HG03095 (cell line): ENCODE data around the gene ZSCAN30.
A peak's percentile ranks its signal among the peaks of the same experiment; 100 is the strongest.

Experiments
- ATAC-seq: cut with Tn5 transposase; IDR thresholded peaks from one replicate; pipeline ENCODE4 v1.9.1; 2021; ENCODE audit warnings: moderate library complexity; ENCODE audit not compliant: unreplicated experiment

Gene ZSCAN30

DNA sequence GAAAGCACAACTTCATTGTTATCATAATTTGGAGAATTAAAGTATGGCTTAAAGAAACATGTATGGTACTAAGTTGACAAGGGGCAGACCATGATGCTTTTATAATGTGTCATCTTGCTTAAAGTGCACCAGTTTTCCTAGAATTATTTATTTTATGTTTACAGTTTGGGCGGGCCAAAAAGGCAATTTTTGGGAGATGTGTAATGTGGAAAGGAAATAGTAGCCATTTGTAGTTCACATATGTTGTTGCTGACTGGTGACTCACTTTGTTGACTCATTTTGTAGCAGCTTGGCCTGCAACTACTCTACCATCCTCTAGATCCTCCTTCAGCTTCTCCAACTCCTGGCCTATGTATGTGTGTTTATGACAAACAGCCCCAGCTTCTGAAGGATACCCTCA lies 7.7 kb downstream of the ZSCAN30 start:
- ATAC-seq = no peak

DNA sequence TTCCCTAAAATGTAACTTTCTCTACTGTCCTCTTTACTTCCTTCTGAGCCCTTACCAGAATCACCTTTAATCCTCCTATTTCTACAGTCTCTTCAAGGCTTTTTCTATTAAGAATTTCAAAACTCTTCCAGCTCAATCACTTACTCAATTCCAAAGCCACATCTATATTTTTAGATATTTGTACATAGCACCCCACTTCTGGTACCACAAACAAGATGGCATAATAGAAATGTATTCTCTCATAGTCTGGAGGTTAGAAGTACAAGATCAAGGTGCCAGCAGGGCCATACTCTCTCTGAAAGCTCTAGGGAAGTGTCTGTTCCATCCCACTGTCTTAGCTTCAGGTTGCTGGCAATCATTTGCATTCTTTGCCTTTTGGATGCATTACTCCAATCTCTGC lies 11.1 kb downstream of the ZSCAN30 start:
- ATAC-seq = no peak

- ATAC-seq = no peak
Observed at GRCh38 chr18:35278085-35278484, 11.9 kb downstream of the ZSCAN30 start.

GRCh38 chr18:35277633-35278032 lies 12.4 kb downstream of the ZSCAN30 start:
- no peak for ATAC-seq

DNA sequence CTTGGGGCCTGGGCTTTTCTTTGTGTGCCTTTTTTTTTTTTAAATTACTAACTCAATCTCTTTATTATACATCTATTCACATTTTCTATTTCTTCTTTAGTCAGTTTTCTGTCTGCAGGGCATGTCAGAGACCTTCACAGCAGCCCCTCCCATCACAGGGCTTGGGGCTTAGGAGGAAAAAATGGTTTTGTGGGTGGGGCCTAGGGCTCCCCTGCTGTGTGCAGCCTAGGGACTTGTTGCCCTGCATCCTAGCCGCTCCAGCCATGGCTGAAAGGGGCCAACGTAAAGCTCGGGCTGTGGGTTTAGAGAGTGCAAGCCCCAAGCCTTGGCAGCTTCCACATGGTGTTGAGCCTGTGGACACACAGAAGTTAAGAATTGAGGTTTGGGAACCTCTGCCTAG lies 13.8 kb downstream of the ZSCAN30 start:
- no peak for ATAC-seq

- ATAC-seq = no peak
Observed at GRCh38 chr18:35271656-35272055, 18.4 kb downstream of the ZSCAN30 start.

DNA sequence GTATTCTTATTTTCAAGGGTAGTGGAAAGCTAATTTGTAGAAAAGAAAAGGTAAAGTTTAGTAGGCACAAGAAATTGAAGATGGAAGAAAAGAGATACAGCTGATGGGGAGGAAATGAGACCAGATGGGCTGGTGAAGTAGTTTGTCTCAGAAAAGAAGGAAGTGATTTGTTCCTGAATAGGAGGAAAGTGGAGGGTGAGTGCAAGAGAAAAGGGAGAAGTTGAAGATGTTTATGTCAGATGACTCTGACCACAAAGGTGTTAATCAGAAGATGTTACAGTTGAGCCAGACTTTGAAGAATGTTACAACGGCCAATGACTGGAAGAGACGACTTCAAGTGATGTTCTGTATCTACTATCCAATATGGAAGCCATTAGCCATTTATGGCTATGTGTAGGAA lies 21.2 kb downstream of the ZSCAN30 start:
- ATAC-seq = no peak

GRCh38 chr18:35267809-35268208 lies 22.2 kb downstream of the ZSCAN30 start:
- ATAC-seq = no peak

GRCh38 chr18:35267161-35267651 lies 22.8 kb downstream of the ZSCAN30 start:
- ATAC-seq = no peak

GRCh38 chr18:35264409-35264808 lies 25.6 kb downstream of the ZSCAN30 start:
- ATAC-seq = no peak

DNA sequence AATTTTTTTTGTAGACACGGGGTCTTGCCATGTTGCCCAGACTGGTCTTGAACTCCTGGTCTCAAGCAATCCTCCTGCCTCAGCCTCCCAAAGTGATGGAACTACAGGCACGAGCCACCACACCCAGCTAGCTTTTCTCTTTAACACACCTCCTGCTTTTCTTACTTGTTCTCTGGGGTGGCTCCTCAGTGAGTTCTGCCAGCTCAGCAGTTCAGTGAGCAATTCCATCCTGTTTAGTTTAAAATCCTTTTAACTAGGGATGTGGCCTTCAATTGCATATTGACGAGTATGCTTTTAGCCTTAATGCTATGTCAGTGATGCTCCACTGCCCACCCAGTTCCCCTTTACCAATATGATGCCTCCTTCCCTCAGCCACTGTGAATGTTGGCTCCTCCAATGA lies 33.1 kb downstream of the ZSCAN30 start:
- no peak for ATAC-seq

DNA sequence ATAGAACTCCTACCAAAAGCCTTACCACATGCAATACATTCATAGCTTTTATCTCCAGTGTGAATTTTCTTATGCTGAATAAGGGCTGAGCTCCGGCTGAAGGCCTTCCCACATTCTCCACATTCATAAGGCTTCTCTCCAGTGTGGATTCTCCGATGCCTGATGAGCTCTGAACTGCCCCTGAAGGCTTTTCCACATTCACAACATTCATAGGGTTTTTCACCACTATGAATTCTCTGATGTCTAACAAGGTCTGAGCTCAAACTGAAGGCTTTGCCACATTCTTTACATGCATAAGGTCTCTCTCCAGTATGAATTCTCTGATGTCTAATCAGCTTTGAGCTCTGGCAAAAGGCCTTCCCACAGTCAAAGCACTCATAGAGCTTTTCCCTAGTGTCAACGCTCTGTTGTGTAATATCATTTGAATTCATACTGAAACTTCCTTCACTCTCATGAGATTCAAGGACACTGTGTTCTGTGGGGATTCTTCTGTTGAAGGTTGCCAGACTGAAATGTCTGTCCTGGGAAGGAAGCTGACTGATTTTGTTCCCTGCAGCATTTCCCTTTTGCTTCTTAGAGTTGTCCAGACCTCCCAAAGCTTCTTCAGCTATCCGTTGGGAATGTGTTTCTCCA lies 36.3 kb downstream of the ZSCAN30 start:
- ATAC-seq = no peak

DNA sequence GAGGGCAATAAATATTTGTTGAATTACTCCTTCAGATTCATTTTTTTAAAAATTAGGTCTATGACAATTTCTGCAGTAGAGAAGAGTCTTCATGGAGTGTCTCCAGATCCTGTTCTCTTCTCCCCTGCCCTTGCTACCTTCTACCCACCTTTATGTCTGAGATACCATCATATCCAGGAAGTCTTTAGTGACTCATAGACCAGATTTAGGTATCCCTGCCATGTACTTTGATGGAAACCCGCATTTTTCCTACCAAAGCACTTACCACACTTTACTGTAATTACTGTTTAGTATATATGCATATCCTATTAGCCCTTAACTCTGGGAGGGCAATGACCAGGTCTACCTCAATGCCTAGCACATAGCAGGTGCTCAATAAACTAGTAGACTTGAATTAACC lies 37.6 kb downstream of the ZSCAN30 start:
- no peak for ATAC-seq

DNA sequence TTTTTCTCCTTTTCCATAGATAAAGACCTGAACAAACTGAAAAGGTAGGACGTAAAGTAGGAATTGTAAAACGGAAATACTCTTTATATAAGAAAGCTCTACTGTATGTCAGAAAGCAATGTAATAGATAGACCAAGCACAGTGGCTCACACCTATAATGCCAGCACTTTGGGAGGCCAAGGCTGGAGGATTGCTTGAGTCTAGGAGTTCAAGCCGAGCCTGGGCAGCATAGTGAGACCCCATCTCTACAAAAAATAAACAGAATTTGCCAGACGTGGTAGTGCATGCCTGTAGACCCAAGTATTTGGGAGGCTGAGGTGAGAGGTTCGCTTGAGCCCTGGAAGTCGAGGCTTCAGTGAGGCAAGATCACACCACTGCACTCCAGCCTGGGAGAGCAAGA lies 41.6 kb downstream of the ZSCAN30 start:
- ATAC-seq = no peak

- no peak for ATAC-seq
Observed at GRCh38 chr18:35247412-35248249, 42.4 kb downstream of the ZSCAN30 start.

DNA sequence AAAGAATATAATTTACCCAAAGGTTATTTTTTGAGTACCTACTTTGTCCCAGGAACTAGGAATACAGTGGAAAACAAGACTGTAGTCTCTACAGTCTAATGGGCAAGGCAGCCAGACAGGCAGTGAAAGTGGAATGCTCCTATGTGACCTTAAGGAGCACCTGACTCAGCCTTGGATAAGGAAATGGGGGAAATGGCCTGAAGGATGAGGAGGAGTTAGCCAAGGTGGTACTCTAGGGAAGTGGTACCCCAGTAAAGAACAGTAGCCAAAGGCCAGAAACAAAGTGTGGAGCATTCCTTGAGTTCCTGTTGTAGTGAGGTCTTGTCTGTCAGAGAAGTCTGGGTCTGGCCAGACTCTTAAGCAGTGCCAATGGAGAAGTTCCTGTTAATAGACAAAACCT lies 43.2 kb downstream of the ZSCAN30 start:
- ATAC-seq = no peak

DNA sequence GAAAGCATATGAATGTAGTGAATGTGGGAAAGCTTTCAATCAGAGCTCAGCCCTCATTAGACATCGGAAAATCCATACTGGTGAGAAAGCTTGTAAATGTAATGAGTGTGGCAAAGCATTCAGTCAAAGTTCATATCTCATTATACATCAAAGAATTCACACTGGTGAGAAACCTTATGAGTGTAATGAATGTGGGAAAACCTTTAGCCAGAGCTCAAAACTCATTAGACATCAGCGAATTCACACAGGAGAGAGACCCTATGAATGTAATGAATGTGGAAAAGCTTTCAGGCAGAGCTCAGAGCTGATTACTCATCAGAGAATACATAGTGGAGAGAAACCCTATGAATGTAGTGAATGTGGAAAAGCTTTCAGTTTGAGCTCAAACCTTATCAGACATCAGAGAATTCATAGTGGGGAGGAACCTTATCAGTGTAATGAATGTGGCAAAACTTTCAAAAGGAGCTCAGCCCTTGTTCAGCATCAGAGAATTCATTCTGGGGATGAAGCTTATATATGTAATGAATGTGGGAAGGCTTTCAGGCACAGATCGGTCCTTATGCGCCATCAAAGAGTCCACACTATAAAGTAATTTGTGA lies 44.2 kb downstream of the ZSCAN30 start:
- ATAC-seq = no peak

GRCh38 chr18:35244671-35245070 lies 45.4 kb downstream of the ZSCAN30 start:
- no peak for ATAC-seq

DNA sequence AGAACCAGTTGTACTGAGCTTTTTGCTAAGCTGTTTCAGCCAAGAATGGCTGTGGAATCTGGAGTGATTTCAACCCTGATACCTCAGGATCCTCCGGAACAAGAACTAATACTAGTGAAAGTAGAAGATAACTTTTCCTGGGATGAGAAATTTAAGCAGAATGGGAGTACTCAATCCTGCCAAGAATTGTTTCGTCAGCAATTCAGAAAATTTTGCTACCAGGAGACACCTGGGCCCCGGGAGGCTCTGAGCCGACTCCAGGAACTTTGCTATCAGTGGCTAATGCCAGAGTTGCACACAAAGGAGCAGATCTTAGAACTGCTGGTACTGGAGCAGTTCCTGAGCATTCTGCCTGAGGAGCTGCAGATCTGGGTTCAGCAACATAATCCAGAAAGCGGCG lies 47.6 kb downstream of the ZSCAN30 start:
- no peak for ATAC-seq

DNA sequence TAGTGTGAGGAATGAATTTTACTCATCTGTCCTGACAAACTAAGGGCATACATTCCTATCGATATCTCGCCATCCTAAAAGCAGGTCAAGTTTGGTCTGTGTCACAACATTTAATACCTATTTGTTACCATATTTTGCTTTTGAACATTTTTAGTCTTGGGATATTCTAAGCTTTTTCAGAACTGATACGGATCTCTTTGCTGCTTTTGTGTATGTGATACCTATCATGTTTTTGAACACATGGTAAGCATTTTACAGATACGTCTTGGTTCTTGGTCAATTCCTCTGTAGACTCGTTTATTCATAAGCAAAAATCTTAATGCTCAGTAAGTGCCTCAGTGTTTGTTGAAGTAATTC lies 48.6 kb downstream of the ZSCAN30 start:
- no peak for ATAC-seq

GRCh38 chr18:35240664-35241447 lies 49.2 kb downstream of the ZSCAN30 start, which contains the start of gene ZNF397:
TSS of gene ZNF397 (plus strand) at chr18:35241034. CDS start at chr18:35242471, 1,437 bp downstream.
- peak; percentile 99 for ATAC-seq
